ENCODE results near the gene MAT2B.
"Not testable (repeated sequence)": the region's sequence is repeated elsewhere in the genome, so short reads cannot be mapped to it uniquely, and the experiment has no call there.

The MAT2B gene

DNA sequence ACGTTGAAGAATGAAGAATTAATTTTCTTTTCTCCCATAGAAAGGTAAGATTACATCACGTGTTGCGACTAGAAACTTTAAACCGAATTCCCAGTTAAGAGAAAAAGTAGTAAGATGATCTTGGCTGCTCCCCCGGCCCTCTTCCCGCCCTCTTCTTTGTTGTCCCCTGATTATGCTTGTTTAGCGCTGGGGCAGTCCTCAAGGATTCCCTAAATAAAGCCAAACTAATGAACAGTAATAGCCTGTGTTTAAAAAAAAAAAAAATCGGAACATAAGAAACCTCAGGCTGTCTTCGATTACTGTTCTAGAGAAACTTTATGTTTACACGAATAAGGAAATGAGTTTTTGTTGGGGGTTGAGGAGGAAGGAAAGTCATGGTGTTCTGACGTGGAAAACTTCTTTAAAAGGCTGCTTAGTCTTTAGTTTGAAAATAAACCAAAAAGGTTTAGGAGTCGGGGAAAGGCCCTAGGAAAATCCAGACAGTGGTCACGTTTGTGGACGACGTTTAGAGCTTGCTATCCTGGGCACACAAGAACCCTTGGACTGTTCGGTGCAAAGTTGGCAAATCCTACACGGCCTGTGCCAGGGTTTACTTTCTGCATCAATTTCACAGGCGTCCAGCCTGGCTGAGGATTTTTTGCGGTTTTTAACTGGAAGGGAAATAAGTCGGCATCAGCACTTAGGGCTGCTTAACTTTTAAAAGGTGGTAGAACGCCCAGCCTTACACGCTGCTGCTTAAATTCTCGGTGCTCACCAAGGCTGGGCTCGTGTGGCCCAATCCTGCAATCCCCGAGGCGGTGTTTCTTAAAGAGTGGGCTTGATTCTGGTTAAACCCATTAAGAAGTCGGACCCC is 1.1 kb upstream of the MAT2B start:
- DNase-seq: no peak

DNA sequence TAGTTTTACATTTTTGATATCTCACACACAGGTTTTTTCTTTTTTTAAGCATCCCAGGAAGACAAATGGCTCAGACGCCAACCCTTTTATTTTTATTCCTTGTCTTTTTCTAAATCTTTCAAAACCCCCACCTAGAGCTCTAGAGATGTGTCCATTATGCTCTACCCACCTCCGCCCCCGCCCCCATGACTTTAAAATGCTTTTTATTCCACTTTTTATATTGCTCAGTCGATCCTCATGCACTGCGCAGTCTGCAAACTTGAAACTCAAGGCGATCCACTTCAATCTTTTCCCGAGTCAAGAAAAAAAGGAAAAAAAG is 411 bp upstream of the MAT2B start:
- DNase-seq: no peak

GRCh38 chr5:163506095-163506457 is 657 bp downstream of the MAT2B start:
- DNase-seq: no peak

- no peak for DNase-seq
These were observed 1.3 kb downstream of the MAT2B start for GRCh38 chr5:163506726-163507125.

DNA sequence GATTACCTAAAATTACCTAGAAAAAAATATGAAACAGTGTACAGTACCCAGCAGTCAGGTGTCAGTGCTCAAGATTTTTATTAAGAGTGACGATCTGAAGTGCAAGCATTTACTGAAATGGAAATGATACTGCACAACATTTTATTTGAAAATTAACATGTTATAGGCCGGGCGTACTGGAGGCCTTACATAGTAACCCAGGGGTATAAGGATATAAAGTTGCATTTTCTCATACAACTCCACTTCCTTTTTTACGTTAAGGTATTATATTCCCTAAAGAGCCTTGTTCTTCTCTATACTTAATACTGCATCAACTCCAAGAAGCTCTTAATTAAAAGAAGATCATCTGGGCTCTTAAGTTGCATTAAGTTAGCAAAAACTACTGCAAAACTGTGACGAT is 3.3 kb downstream of the MAT2B start:
- no peak for DNase-seq

GRCh38 chr5:163509291-163509951 is 4.0 kb downstream of the MAT2B start:
- DNase-seq: peak; percentile 65

DNA sequence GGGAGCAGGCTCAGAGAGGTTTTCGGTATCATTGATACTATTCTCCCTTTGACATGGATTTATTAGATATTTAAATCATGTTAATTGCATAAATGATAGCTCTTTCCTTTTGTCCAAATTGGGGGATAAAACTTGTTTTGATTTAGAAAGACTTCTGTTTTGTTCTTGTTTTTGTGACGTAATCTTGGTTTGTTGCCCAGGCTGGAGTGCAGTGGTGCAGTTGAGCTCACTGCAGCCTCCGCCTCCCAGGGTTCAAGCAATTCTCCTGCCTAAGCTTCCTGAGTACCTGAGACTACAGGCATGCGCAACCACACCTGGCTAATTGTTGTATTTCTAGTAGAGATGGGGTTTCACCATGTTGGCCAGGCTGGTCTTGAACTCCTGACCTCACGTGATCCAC is 7.1 kb downstream of the MAT2B start:
- no peak for DNase-seq

DNA sequence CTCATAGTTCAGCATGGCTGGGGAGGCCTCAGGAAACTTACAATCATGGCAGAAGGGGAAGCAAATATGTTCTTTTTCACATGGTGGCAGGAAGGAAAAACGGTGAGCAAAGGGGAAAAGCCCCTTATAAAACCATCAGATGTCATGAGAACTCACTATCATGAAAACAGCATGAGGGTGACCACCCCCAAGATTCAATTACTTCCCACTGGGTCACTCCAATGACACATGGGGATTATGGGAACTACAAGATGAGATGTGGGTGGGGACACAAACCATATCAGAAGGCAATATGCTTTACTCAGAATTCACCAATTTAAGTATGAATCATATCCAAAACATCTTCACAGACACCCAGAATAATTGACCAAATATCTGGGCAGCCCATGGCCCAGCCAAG is 19.7 kb downstream of the MAT2B start:
- no peak for DNase-seq

DNA sequence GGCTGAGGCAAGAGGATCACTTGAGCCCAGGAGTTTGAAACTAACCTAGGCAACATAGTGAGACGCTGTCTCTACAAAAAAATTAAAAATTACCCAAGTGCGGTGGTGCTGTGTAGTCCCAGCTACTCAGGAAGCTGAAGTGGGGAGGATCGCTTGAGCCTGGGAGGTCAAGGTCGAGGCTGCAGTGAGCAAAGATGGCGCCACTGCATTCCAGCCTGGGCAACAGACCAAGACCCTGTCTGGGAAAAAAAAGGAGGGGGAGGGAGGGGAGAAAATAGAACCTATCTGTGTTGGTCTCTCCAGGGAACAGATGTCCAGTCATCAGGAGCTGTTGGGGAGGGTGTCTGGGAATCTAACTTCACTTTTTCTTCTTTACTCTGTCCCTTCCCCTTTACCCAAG is 24.3 kb downstream of the MAT2B start:
- no peak for DNase-seq

GRCh38 chr5:163531272-163531671 is 25.9 kb downstream of the MAT2B start:
- no peak for DNase-seq

- DNase-seq: peak; percentile 64
These were observed 27.0 kb downstream of the MAT2B start for GRCh38 chr5:163532171-163533084.

DNA sequence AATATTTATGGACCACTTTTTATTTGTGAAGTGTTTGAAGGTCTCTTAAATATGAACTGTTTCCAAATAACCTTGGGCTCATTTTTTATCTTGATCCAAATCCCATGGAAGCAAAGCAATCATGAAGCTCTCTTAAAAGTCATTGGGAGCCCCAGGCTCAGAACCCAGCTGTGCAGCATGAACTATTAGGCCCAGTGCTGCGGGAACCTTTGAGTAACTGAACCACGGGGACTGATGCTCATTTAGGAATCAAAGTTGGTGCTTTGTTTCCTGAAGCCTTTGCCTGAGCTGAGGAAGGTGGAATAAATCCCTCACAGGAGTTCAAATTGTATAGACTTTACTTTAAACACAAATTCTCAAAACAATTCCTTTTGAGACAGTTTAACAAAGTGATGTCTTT is 27.8 kb downstream of the MAT2B start:
- DNase-seq: no peak

DNA sequence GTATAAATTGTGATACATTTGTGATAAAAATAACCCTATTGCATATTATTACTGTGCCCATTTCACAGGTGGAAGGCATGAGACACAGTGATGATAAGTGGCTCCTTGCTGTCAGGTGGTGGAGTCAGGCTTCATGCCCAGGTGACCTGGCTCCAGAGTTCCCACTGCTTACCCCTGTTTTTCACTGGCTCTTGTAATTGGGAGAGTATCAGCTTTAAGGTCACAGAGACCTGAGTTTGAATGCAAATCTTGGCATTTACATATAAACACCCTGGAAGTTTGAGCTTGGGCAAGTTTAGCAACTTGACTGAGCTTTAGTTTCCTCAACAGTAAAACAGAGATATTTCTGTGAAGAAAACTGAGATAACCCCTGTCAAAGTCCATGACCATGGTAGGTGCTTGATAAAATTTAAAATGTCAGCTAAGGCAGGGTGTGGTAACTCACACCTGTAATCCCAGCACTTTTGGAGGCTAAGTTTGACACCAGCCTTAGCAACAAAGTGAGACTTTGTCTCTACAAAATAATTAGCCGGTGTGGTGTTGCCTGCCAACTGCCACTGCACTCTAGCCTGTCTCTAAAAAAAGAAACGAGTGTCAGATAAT is 29.2 kb downstream of the MAT2B start:
- DNase-seq: no peak

DNA sequence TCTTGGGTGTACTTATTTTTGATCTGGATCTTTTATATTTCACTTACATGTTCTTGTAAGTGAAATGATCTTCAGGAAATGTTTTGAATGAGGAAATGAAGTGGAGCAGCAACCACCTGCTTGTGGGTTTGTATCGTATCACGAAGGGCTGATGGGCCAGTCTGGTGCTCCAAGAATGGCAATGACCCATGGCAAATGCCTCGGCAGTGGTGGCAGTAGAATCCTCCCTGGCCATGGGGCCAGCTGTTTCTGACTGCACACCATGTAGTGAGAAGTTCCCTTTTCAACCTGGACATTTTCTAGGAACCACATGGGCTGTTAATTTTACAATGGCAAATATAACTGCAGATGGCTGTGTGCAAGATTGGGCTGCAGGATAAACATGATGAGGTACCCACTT is 29.9 kb downstream of the MAT2B start:
- DNase-seq: no peak

- DNase-seq: not testable (repeated sequence)
These were observed 31.0 kb downstream of the MAT2B start for GRCh38 chr5:163536442-163536841.

- DNase-seq: no peak
These were observed 35.3 kb downstream of the MAT2B start for GRCh38 chr5:163540696-163541095.

- DNase-seq: no peak
These were observed 37.4 kb downstream of the MAT2B start for GRCh38 chr5:163542771-163543170.

DNA sequence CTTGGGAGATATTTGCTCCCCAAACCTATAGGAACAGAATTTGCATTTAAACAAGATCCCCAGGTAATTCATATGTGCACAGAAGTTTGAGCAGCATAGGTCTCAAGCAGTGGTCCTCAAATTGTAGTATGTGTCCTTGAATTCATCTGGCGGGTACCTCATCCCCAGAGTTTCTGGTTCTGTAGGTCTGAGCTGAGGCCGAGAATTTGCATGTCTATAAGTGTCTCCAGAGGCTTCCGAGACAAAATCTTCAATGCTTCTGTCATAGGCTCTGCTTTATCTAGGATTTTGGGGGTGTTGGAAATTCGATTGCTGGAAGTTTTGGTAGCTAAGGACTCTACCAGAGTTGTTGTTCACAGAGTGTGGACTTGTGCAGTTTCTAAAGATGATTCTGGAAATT is 38.6 kb downstream of the MAT2B start:
- no peak for DNase-seq

DNA sequence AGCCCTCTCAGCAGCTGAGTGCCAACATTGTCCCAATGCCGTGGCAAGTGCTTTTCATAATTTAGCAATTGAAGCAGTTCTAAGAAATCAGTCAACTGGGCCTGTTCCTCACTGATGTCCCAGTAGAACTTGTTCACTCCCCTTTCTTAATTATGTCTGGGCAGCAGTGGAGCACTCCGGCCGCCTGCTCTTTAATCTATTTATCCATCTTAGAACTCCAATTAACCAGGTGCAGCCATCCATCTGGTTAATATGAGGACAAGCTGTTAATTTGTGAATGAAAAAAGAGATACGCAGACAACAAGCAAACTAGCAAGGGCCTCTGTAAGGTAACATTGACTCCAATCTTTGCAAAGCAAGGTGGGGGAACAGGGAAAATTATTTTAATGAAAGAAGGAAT is 39.4 kb downstream of the MAT2B start:
- no peak for DNase-seq

DNA sequence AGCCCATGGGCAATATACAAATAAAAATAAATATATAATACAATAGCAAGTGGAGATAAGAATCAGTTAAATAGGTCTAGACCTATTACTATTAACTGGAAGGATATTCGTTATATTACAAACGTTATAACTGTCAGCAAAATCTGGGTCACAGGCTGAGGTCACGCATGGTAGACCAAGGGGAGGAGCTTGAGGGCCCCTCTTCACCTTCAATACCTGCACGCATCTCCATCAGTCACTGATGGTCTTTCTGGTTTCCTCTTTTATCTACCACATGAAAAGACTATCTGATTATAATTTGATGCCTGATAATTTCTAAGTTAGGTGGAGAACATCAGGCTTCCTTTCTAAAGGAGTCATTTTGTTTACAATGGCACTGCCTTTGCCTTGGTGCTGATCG is 43.2 kb downstream of the MAT2B start:
- no peak for DNase-seq

- DNase-seq: no peak
These were observed 45.7 kb downstream of the MAT2B start for GRCh38 chr5:163551156-163551555.

DNA sequence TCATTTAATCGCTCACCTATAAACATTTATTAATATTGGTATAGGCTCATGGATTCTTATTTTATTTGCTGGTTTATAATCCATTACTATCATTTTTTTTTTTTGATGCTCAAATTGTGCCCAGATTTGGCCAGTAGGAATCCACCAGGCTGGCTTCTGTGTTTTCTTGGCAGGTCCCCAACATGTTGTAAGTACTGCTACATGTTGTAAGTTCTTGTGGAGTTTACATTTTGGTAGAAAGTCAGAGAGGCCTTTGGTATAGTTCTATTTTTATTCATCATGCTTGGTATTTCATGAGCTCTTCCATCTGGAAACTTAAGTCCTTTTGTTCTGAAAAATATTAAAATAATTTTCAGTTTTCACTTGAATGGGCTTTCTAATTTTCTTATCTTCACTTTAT is 47.1 kb downstream of the MAT2B start:
- DNase-seq: no peak

GRCh38 chr5:163561339-163561738 is 55.9 kb downstream of the MAT2B start:
- no peak for DNase-seq
